HEK293 (cell line): ENCODE measurements around the gene PIP4K2C.
"Not testable (repeated sequence)": the region's sequence is repeated elsewhere in the genome, so short reads cannot be mapped to it uniquely, and the experiment has no call there.

ENCODE experiments used
- CTCF ChIA-PET: fragments of 350-600 bp; formaldehyde crosslinking; extraction: SDS; loops from one replicate; lab custom pipeline; 2021; ENCODE audit warnings: antibody characterized with exemption; lab: Yijun Ruan, JAX
- POLR2A ChIA-PET: fragments of 300-600 bp; formaldehyde crosslinking; extraction: SDS; loops from one replicate; lab custom pipeline; 2020; ENCODE audit warnings: antibody characterized with exemption, inconsistent platforms; lab: Yijun Ruan, JAX
- H3K27ac ChIP-seq: fragments of 200-500 bp; sonication (Bioruptor generic); 2 replicates; pipeline ENCODE4 v1.5.1; 2014; ENCODE audit warnings: low read depth, low read length, control low read depth, inconsistent platforms; ENCODE audit errors: extremely low read depth
- H3K36me3 ChIP-seq, 2 experiments: fragments of 200-500 bp in 1 of 2; sonication (Bioruptor generic) in 1 of 2; 1 replicate in 1 of 2; 2 replicates in 1 of 2; pipeline ENCODE4 v1.5.1; 2014 to 2017; ENCODE audit warnings: inconsistent platforms in 2 of 2, low read length in 2 of 2; ENCODE audit not compliant: control insufficient read depth in 2 of 2, insufficient read depth in 1 of 2
- H3K4me1 ChIP-seq: fragments of 200-500 bp; sonication (Bioruptor generic); 2 replicates; pipeline ENCODE4 v1.5.1; 2014; ENCODE audit warnings: mild to moderate bottlenecking, low read length, inconsistent platforms; ENCODE audit not compliant: control insufficient read depth, insufficient read depth
- H3K4me3 ChIP-seq: 2 replicates; pipeline ENCODE4 v1.5.1; 2011; ENCODE audit warnings: low read depth, mild to moderate bottlenecking, control low read depth, low read length, moderate library complexity
- H3K9me3 ChIP-seq: fragments of 200-500 bp; sonication (Bioruptor generic); 2 replicates; pipeline ENCODE4 v1.5.1; 2014; ENCODE audit warnings: low read depth, low read length, inconsistent platforms; ENCODE audit not compliant: control insufficient read depth, insufficient read depth
- ATF2 ChIP-seq: fragments of 450-650 bp; formaldehyde crosslinking; IDR thresholded peaks from 2 replicates; pipeline ENCODE4 v1.5.1; 2016; ENCODE audit warnings: missing biosample characterization, missing genetic modification characterization, low read depth
- BCL6B ChIP-seq: fragments of 450-650 bp; formaldehyde crosslinking; IDR thresholded peaks from 2 replicates; pipeline ENCODE4 v1.5.1; 2017; ENCODE audit warnings: missing biosample characterization, missing genetic modification characterization
- FEZF1 ChIP-seq: fragments of 450-650 bp; formaldehyde crosslinking; IDR thresholded peaks from 2 replicates; pipeline ENCODE4 v1.5.1; 2016; ENCODE audit warnings: missing biosample characterization, missing genetic modification characterization
- INSM2 ChIP-seq: fragments of 450-650 bp; formaldehyde crosslinking; IDR thresholded peaks from 2 replicates; pipeline ENCODE4 v1.5.1; 2016; ENCODE audit warnings: missing biosample characterization, missing genetic modification characterization
- KLF8 ChIP-seq: fragments of 450-650 bp; formaldehyde crosslinking; IDR thresholded peaks from 2 replicates; pipeline ENCODE4 v1.5.1; 2016; ENCODE audit warnings: missing biosample characterization, missing genetic modification characterization
- SALL2 ChIP-seq: fragments of 450-650 bp; formaldehyde crosslinking; IDR thresholded peaks from 2 replicates; pipeline ENCODE4 v1.5.0; 2017; ENCODE audit warnings: missing biosample characterization, mild to moderate bottlenecking, missing genetic modification characterization, borderline replicate concordance
- ZIC2 ChIP-seq: fragments of 450-650 bp; formaldehyde crosslinking; IDR thresholded peaks from 2 replicates; pipeline ENCODE4 v1.5.1; 2016; ENCODE audit warnings: missing biosample characterization, missing genetic modification characterization
- ZNF133 ChIP-seq: fragments of 450-650 bp; formaldehyde crosslinking; IDR thresholded peaks from 2 replicates; pipeline ENCODE4 v1.5.1; 2016; ENCODE audit warnings: missing biosample characterization, missing genetic modification characterization
- ZNF211 ChIP-seq: fragments of 450-650 bp; formaldehyde crosslinking; IDR thresholded peaks from 2 replicates; pipeline ENCODE4 v1.5.1; 2016; ENCODE audit warnings: low read depth, missing biosample characterization, missing genetic modification characterization
- ZNF214 ChIP-seq: fragments of 450-650 bp; formaldehyde crosslinking; IDR thresholded peaks from 2 replicates; pipeline ENCODE4 v1.5.1; 2017; ENCODE audit warnings: missing biosample characterization, mild to moderate bottlenecking, missing genetic modification characterization, borderline replicate concordance
- ZNF26 ChIP-seq: fragments of 450-650 bp; formaldehyde crosslinking; IDR thresholded peaks from 2 replicates; pipeline ENCODE4 v1.5.1; 2016; ENCODE audit warnings: missing biosample characterization, missing genetic modification characterization
- ZNF350 ChIP-seq: fragments of 450-650 bp; formaldehyde crosslinking; IDR thresholded peaks from 2 replicates; pipeline ENCODE4 v1.5.0; 2017; ENCODE audit warnings: missing biosample characterization, mild to moderate bottlenecking, missing genetic modification characterization
- ZNF37A ChIP-seq: fragments of 450-650 bp; IDR thresholded peaks from 2 replicates; pipeline ENCODE4 v1.5.1; 2018; ENCODE audit warnings: missing biosample characterization, missing genetic modification characterization
- ZNF394 ChIP-seq: fragments of 450-650 bp; formaldehyde crosslinking; IDR thresholded peaks from 2 replicates; pipeline ENCODE4 v1.5.1; 2016; ENCODE audit warnings: missing biosample characterization, missing genetic modification characterization, mild to moderate bottlenecking, moderate library complexity, borderline replicate concordance
- ZNF488 ChIP-seq: fragments of 450-650 bp; formaldehyde crosslinking; IDR thresholded peaks from 2 replicates; pipeline ENCODE4 v1.5.1; 2016; ENCODE audit warnings: missing biosample characterization, missing genetic modification characterization
- ZNF510 ChIP-seq: fragments of 450-650 bp; formaldehyde crosslinking; IDR thresholded peaks from 2 replicates; pipeline ENCODE4 v1.5.1; 2018; ENCODE audit warnings: mild to moderate bottlenecking, missing genetic modification characterization, missing biosample characterization; ENCODE audit not compliant: insufficient replicate concordance
- ZNF610 ChIP-seq: fragments of 450-650 bp; formaldehyde crosslinking; IDR thresholded peaks from 2 replicates; pipeline ENCODE4 v1.5.1; 2016; ENCODE audit warnings: missing biosample characterization, missing genetic modification characterization, borderline replicate concordance
- ZNF843 ChIP-seq: fragments of 450-650 bp; formaldehyde crosslinking; IDR thresholded peaks from 2 replicates; pipeline ENCODE4 v1.5.1; 2016; ENCODE audit warnings: missing biosample characterization, missing genetic modification characterization
- TF ChIP-seq, protein P1 (sequence below): fragments of 450-650 bp; formaldehyde crosslinking; IDR thresholded peaks from 2 replicates; pipeline ENCODE4 v1.5.1; 2016; ENCODE audit warnings: missing biosample characterization, missing genetic modification characterization, borderline replicate concordance
- TF ChIP-seq, protein P2 (sequence below): fragments of 450-650 bp; formaldehyde crosslinking; IDR thresholded peaks from 2 replicates; pipeline ENCODE4 v1.5.1; 2016; ENCODE audit warnings: missing biosample characterization, missing genetic modification characterization

PIP4K2C gene

DNA sequence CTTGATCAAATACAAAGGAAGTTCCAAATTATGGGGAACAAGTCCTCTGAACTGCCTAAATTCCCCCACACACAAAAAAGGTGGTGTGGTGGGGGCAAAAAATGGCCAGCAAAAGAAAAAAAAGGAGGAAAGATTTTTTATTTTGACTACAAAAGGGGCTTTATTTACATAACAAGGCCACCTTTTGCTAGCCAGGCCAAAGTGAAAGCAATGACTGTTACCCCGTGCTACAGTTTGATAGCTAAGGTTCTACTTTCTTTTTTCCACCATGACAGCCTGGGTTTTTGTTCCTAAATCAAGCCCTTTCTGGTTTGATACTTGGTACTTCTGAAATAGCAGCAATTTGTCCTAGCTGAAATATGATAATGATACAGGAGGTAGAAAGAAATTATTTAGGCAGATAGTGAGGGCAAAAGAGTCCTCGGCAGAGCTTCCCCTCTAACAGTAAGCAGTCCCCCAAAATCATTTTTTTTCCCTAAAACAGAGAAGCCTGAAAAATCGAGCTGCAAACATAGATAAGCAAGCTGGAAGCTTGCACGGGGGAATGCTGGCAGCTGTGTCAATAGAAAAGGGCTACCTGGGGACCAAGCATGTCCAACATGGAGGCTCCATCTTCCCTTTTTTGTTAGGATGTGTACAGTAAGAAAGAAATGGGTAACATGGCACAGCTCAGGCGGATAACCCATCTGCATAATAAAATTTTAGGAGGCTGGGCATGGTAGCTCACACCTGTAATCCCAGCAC lies 50.9 kb downstream of the PIP4K2C start:
- Histone ChIP-seq H3K36me3 (no peaks in the 10 kb centered on the region), H3K9me3 (no peaks in the 10 kb centered on the region)
- TF ChIP-seq FEZF1 (tag by site-specific recombination) (no peak), ATF2 (tag by site-specific recombination) (no peak), ZIC2 (tag by site-specific recombination) (no peak), ZNF488 (no peak), KLF8 (tag by site-specific recombination) (no peak), BCL6B (tag by site-specific recombination) (no peak), SALL2 (tag by site-specific recombination) (no peak), INSM2 (no peak), ZNF843 (tag by site-specific recombination) (no peak), ZNF211 (tag by site-specific recombination) (no peak)
- TF ChIP-seq, protein P1, sequence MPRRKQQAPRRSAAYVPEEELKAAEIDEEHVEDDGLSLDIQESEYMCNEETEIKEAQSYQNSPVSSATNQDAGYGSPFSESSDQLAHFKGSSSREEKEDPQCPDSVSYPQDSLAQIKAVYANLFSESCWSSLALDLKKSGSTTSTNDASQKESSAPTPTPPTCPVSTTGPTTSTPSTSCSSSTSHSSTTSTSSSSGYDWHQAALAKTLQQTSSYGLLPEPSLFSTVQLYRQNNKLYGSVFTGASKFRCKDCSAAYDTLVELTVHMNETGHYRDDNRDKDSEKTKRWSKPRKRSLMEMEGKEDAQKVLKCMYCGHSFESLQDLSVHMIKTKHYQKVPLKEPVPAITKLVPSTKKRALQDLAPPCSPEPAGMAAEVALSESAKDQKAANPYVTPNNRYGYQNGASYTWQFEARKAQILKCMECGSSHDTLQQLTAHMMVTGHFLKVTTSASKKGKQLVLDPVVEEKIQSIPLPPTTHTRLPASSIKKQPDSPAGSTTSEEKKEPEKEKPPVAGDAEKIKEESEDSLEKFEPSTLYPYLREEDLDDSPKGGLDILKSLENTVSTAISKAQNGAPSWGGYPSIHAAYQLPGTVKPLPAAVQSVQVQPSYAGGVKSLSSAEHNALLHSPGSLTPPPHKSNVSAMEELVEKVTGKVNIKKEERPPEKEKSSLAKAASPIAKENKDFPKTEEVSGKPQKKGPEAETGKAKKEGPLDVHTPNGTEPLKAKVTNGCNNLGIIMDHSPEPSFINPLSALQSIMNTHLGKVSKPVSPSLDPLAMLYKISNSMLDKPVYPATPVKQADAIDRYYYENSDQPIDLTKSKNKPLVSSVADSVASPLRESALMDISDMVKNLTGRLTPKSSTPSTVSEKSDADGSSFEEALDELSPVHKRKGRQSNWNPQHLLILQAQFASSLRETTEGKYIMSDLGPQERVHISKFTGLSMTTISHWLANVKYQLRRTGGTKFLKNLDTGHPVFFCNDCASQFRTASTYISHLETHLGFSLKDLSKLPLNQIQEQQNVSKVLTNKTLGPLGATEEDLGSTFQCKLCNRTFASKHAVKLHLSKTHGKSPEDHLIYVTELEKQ (tag by site-specific recombination): no peak
- TF ChIP-seq, all 188 proteins: peak for 0
- ChIA-PET CTCF (interaction anchor here (1.0 to 2.8 kb wide), 2 partner anchors 8 to 21 kb away, joined by 3 to 15 read pairs; partner anchors contain the start of gene B4GALNT1), POLR2A (no interaction called here)
- H3K27ac ChIP-seq: no peak overlapping the region
- H3K4me3 ChIP-seq: no peak overlapping the region
- no peaks in the 10 kb centered on the region for H3K4me1 ChIP-seq

DNA sequence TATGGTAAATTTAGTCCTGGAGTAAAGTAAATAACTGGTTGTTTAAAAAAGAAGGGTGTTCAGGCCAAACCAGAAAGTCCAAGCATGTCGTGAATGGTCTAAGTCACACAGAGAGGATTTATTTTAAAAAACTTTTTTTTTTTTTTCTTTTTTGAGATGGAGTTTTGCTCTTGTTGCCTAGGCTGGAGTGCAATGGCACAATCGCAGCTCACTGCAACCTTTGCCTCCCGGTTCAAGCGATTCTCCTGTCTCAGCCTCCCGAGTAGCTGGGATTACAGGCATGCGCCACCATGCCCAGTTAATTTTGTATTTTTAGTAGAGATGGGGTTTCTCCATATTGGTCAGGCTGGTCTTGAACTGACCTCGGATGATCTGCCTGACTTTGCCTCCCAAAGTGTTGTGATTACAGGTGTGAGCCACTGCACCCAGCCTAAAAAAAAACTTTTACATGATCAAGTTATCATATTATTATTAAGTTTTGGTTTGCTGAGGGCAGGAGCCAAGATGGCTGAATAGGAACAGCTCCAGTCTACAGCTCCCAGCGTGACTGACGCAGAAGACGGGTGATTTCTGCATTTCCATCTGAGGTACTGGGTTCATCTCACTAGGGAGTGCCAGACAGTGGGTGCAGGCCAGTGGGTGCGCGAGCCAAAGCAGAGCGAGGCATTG lies 55.1 kb downstream of the PIP4K2C start:
- H3K4me1 ChIP-seq, H3K27ac ChIP-seq: not testable (repeated sequence)
- CTCF ChIA-PET: interaction anchor here (0.6 to 0.7 kb wide), 2 partner anchors 25 to 1169 kb away, joined by 3 to 4 read pairs; no protein-coding TSS in a partner anchor
- TF ChIP-seq ZNF510 (peak; percentile 48), ZNF214 (peak; percentile 35; the same call in 1 of the 2 replicates), ZNF133 (tag by site-specific recombination) (0 out of 2 replicates have a peak, but pooled peaks have one; percentile 33), ZNF26 (peak; percentile 45), ZNF350 (tag by site-specific recombination) (0 out of 2 replicates have a peak, but pooled peaks have one; percentile 22), ZNF394 (tag by site-specific recombination) (0 out of 2 replicates have a peak, but pooled peaks have one; percentile 12), ZNF37A (tag by site-specific recombination) (peak; percentile 58; the same call in 1 of the 2 replicates), ZNF610 (peak; percentile 66; the same call in 1 of the 2 replicates)
- TF ChIP-seq, protein P2, sequence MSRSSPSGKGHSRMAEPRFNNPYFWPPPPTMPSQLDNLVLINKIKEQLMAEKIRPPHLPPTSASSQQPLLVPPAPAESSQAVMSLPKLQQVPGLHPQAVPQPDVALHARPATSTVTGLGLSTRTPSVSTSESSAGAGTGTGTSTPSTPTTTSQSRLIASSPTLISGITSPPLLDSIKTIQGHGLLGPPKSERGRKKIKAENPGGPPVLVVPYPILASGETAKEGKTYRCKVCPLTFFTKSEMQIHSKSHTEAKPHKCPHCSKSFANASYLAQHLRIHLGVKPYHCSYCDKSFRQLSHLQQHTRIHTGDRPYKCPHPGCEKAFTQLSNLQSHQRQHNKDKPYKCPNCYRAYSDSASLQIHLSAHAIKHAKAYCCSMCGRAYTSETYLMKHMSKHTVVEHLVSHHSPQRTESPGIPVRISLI (tag by site-specific recombination): peak; percentile 92

More for the DNA sequence above, 55.1 kb downstream of the PIP4K2C start:
- H3K4me3 ChIP-seq, H3K36me3 ChIP-seq, POLR2A ChIA-PET, H3K9me3 ChIP-seq: not testable (repeated sequence)
